Measurements from ENCODE around the gene FGFBP1. TPM values are rescaled to one million over a fixed set of nuclear protein-coding genes. Genes with fewer than 3 reads are reported as not detected.

FGFBP1 gene
- total and polyA plus RNA-seq, 2 donors from 2014 or later, result 1.2 to 6.9 TPM

GRCh38 chr4:15955670-15956069 lies 17.1 kb upstream of the FGFBP1 start:
- Histone ChIP-seq H3K27me3 (ENCODE audit: control insufficient read depth, insufficient read depth, low read length) (no peaks in the 10 kb centered on the region), H3K36me3 (ENCODE audit: control insufficient read depth in 2 of 3, insufficient read depth in 3 of 3, low read length in 3 of 3) (no peaks in the 10 kb centered on the region), H3K4me1 (ENCODE audit: control insufficient read depth in 2 of 3, insufficient read depth in 2 of 3, low read depth in 1 of 3, low read length in 3 of 3) (no peaks in the 10 kb centered on the region), H3K9me3 (ENCODE audit: control insufficient read depth in 2 of 3, insufficient read depth in 1 of 3, low read length in 3 of 3) (peaks cover 0 to 4% (median 0%) of the 10 kb centered on the region in 3 donors), H3K9ac (ENCODE audit: low read length in 3 of 3) (no peak overlapping the region), H3K27ac (ENCODE audit: low read depth in 2 of 2, low read length in 2 of 2) (no peak overlapping the region), H3K4me3 (ENCODE audit: low read length in 3 of 3) (no peak overlapping the region)
- DNase-seq, result no peak
- no peak for TF ChIP-seq CTCF (IDR thresholded peaks at IDR 0.05; ENCODE audit: borderline replicate concordance, extremely low read depth, insufficient read depth)
- FAIRE-seq, result no peak
- intact Hi-C loops (cut with DNase I), result loop anchor here (5.0 kb wide), 1 partner anchor 73 kb away; no protein-coding TSS in a partner anchor

- Histone ChIP-seq H3K9me3 (ENCODE audit: control insufficient read depth in 2 of 3, insufficient read depth in 1 of 3, low read length in 3 of 3) (peaks cover 0 to 4% (median 0%) of the 10 kb centered on the region in 3 donors), H3K27me3 (ENCODE audit: control insufficient read depth, insufficient read depth, low read length) (no peaks in the 10 kb centered on the region), H3K27ac (ENCODE audit: low read depth in 2 of 2, low read length in 2 of 2) (no peak overlapping the region), H3K9ac (ENCODE audit: low read length in 3 of 3) (no peak overlapping the region), H3K36me3 (ENCODE audit: control insufficient read depth in 2 of 3, insufficient read depth in 3 of 3, low read length in 3 of 3) (no peaks in the 10 kb centered on the region), H3K4me3 (ENCODE audit: low read length in 3 of 3) (no peak overlapping the region), H3K4me1 (ENCODE audit: control insufficient read depth in 2 of 3, insufficient read depth in 2 of 3, low read depth in 1 of 3, low read length in 3 of 3) (no peaks in the 10 kb centered on the region)
- TF ChIP-seq CTCF (IDR thresholded peaks at IDR 0.05; ENCODE audit: borderline replicate concordance, extremely low read depth, insufficient read depth), result no peak
- intact Hi-C loops (cut with DNase I), result no loop called here
- DNase-seq (no peak), FAIRE-seq (no peak)
Observed at GRCh38 chr4:15953625-15954024, 15.1 kb upstream of the FGFBP1 start.

- no peaks in the 10 kb centered on the region for H3K27me3 ChIP-seq (ENCODE audit: control insufficient read depth, insufficient read depth, low read length)
- no peak overlapping the region for H3K9ac ChIP-seq (ENCODE audit: low read length in 3 of 3)
- no peaks in the 10 kb centered on the region for H3K4me1 ChIP-seq (ENCODE audit: control insufficient read depth in 2 of 3, insufficient read depth in 2 of 3, low read depth in 1 of 3, low read length in 3 of 3)
- H3K4me3 ChIP-seq (ENCODE audit: low read length in 3 of 3), result no peak overlapping the region
- H3K36me3 ChIP-seq (ENCODE audit: control insufficient read depth in 2 of 3, insufficient read depth in 3 of 3, low read length in 3 of 3), result no peaks in the 10 kb centered on the region
- no peak overlapping the region for H3K27ac ChIP-seq (ENCODE audit: low read depth in 2 of 2, low read length in 2 of 2)
- DNase-seq (no peak), FAIRE-seq (no peak)
- intact Hi-C loops (cut with DNase I), result no loop called here
- H3K9me3 ChIP-seq (ENCODE audit: control insufficient read depth in 2 of 3, insufficient read depth in 1 of 3, low read length in 3 of 3), result peaks cover 0 to 4% (median 0%) of the 10 kb centered on the region in 3 donors
- TF ChIP-seq CTCF (IDR thresholded peaks at IDR 0.05; ENCODE audit: borderline replicate concordance, extremely low read depth, insufficient read depth), result no peak
Observed at GRCh38 chr4:15951781-15952180, 13.2 kb upstream of the FGFBP1 start.

- no peaks in the 10 kb centered on the region for H3K36me3 ChIP-seq (ENCODE audit: control insufficient read depth in 2 of 3, insufficient read depth in 3 of 3, low read length in 3 of 3)
- intact Hi-C loops (cut with DNase I), result loop anchor here (5.0 kb wide), 1 partner anchor 72 kb away; no protein-coding TSS in a partner anchor
- H3K9me3 ChIP-seq (ENCODE audit: control insufficient read depth in 2 of 3, insufficient read depth in 1 of 3, low read length in 3 of 3), result peaks cover 0 to 4% (median 0%) of the 10 kb centered on the region in 3 donors
- FAIRE-seq (no peak), DNase-seq (no peak)
- no peak for TF ChIP-seq CTCF (IDR thresholded peaks at IDR 0.05; ENCODE audit: borderline replicate concordance, extremely low read depth, insufficient read depth)
- H3K4me3 ChIP-seq (ENCODE audit: low read length in 3 of 3), result no peak overlapping the region
- no peak overlapping the region for H3K9ac ChIP-seq (ENCODE audit: low read length in 3 of 3)
- no peaks in the 10 kb centered on the region for H3K4me1 ChIP-seq (ENCODE audit: control insufficient read depth in 2 of 3, insufficient read depth in 2 of 3, low read depth in 1 of 3, low read length in 3 of 3)
- H3K27ac ChIP-seq (ENCODE audit: low read depth in 2 of 2, low read length in 2 of 2), result no peak overlapping the region
- no peaks in the 10 kb centered on the region for H3K27me3 ChIP-seq (ENCODE audit: control insufficient read depth, insufficient read depth, low read length)
Observed at GRCh38 chr4:15948826-15949225, 10.3 kb upstream of the FGFBP1 start.

Data from kidney (tissue), 14 donors.